ENCODE data around the gene GSG1L. TPM values are rescaled to one million over a fixed set of nuclear protein-coding genes. Genes with fewer than 3 reads are reported as not detected.

Gene GSG1L
- total RNA-seq, 1 donor from 2014 or later = not detected

- intact Hi-C loops (cut with micrococcal nuclease) = no loop called here
- Mint-ChIP-seq H3K9me3 (no peaks in the 10 kb centered on the region), H3K36me3 (ENCODE audit: low read depth) (no peaks in the 10 kb centered on the region)
These were observed 285.2 kb downstream of the GSG1L start for GRCh38 chr16:27778171-27778925.

GRCh38 chr16:27777527-27777926 lies 286.0 kb downstream of the GSG1L start:
- Mint-ChIP-seq H3K36me3 (ENCODE audit: low read depth) (no peaks in the 10 kb centered on the region), H3K9me3 (no peaks in the 10 kb centered on the region), H3K27ac (no peak overlapping the region), H3K4me3 (no peak overlapping the region), H3K4me1 (no peaks in the 10 kb centered on the region), H3K27me3 (no peaks in the 10 kb centered on the region)
- intact Hi-C loops (cut with micrococcal nuclease) = no loop called here
- no peak for DNase-seq

More at GRCh38 chr16:27778171-27778925, 285.2 kb downstream of the GSG1L start:
- DNase-seq = no peak
- Mint-ChIP-seq H3K27ac (no peak overlapping the region), H3K4me3 (no peak overlapping the region), H3K4me1 (no peaks in the 10 kb centered on the region), H3K27me3 (no peaks in the 10 kb centered on the region)

GRCh38 chr16:27776556-27777225 lies 286.8 kb downstream of the GSG1L start:
- Mint-ChIP-seq H3K27me3 (no peaks in the 10 kb centered on the region), H3K4me1 (no peaks in the 10 kb centered on the region), H3K4me3 (no peak overlapping the region), H3K36me3 (ENCODE audit: low read depth) (no peaks in the 10 kb centered on the region), H3K9me3 (no peaks in the 10 kb centered on the region), H3K27ac (no peak overlapping the region)
- intact Hi-C loops (cut with micrococcal nuclease) = no loop called here
- no peak for DNase-seq

- Mint-ChIP-seq H3K4me1 (no peaks in the 10 kb centered on the region), H3K36me3 (ENCODE audit: low read depth) (no peaks in the 10 kb centered on the region), H3K27me3 (no peaks in the 10 kb centered on the region), H3K4me3 (no peak overlapping the region), H3K9me3 (no peaks in the 10 kb centered on the region), H3K27ac (no peak overlapping the region)
- intact Hi-C loops (cut with micrococcal nuclease) = no loop called here
- no peak for DNase-seq
These were observed 288.3 kb downstream of the GSG1L start for GRCh38 chr16:27775254-27775653.

GRCh38 chr16:27774779-27775178 lies 288.7 kb downstream of the GSG1L start:
- no peaks in the 10 kb centered on the region for H3K36me3 Mint-ChIP-seq (ENCODE audit: low read depth)
- no peak for DNase-seq
- no peaks in the 10 kb centered on the region for H3K9me3 Mint-ChIP-seq
- H3K27me3 Mint-ChIP-seq = no peaks in the 10 kb centered on the region
- H3K27ac Mint-ChIP-seq = no peak overlapping the region
- H3K4me3 Mint-ChIP-seq = no peak overlapping the region
- no peaks in the 10 kb centered on the region for H3K4me1 Mint-ChIP-seq
- intact Hi-C loops (cut with micrococcal nuclease) = no loop called here

- Mint-ChIP-seq H3K4me1 (no peaks in the 10 kb centered on the region), H3K27me3 (no peaks in the 10 kb centered on the region), H3K36me3 (ENCODE audit: low read depth) (no peaks in the 10 kb centered on the region), H3K9me3 (no peaks in the 10 kb centered on the region), H3K4me3 (no peak overlapping the region), H3K27ac (no peak overlapping the region)
- intact Hi-C loops (cut with micrococcal nuclease) = no loop called here
- no peak for DNase-seq
These were observed 290.2 kb downstream of the GSG1L start for GRCh38 chr16:27773344-27773743.

GRCh38 chr16:27772093-27772825 lies 291.3 kb downstream of the GSG1L start:
- intact Hi-C loops (cut with micrococcal nuclease) = no loop called here
- no peak overlapping the region for H3K4me3 Mint-ChIP-seq
- no peak overlapping the region for H3K27ac Mint-ChIP-seq
- no peaks in the 10 kb centered on the region for H3K4me1 Mint-ChIP-seq
- no peaks in the 10 kb centered on the region for H3K9me3 Mint-ChIP-seq
- no peaks in the 10 kb centered on the region for H3K36me3 Mint-ChIP-seq (ENCODE audit: low read depth)
- DNase-seq = no peak
- no peaks in the 10 kb centered on the region for H3K27me3 Mint-ChIP-seq

GRCh38 chr16:27771201-27771910 lies 292.2 kb downstream of the GSG1L start:
- Mint-ChIP-seq H3K4me3 (no peak overlapping the region), H3K36me3 (ENCODE audit: low read depth) (no peaks in the 10 kb centered on the region), H3K27ac (no peak overlapping the region), H3K9me3 (no peaks in the 10 kb centered on the region), H3K4me1 (no peaks in the 10 kb centered on the region), H3K27me3 (no peaks in the 10 kb centered on the region)
- intact Hi-C loops (cut with micrococcal nuclease) = no loop called here
- DNase-seq = no peak

- Mint-ChIP-seq H3K27ac (no peak overlapping the region), H3K27me3 (no peaks in the 10 kb centered on the region), H3K36me3 (ENCODE audit: low read depth) (no peaks in the 10 kb centered on the region), H3K4me3 (no peak overlapping the region), H3K4me1 (no peaks in the 10 kb centered on the region), H3K9me3 (no peaks in the 10 kb centered on the region)
- intact Hi-C loops (cut with micrococcal nuclease) = no loop called here
- no peak for DNase-seq
These were observed 293.0 kb downstream of the GSG1L start for GRCh38 chr16:27770271-27771196.

GRCh38 chr16:27769561-27770255 lies 293.8 kb downstream of the GSG1L start:
- H3K27me3 Mint-ChIP-seq = no peaks in the 10 kb centered on the region
- H3K9me3 Mint-ChIP-seq = no peaks in the 10 kb centered on the region
- H3K36me3 Mint-ChIP-seq (ENCODE audit: low read depth) = no peaks in the 10 kb centered on the region
- H3K4me1 Mint-ChIP-seq = no peaks in the 10 kb centered on the region
- H3K27ac Mint-ChIP-seq = no peak overlapping the region
- intact Hi-C loops (cut with micrococcal nuclease) = no loop called here
- no peak for DNase-seq
- H3K4me3 Mint-ChIP-seq = no peak overlapping the region

- no peak overlapping the region for H3K4me3 Mint-ChIP-seq
- H3K27ac Mint-ChIP-seq = no peak overlapping the region
- H3K27me3 Mint-ChIP-seq = no peaks in the 10 kb centered on the region
- no peaks in the 10 kb centered on the region for H3K9me3 Mint-ChIP-seq
- peaks cover 1% of the 10 kb centered on the region for H3K36me3 Mint-ChIP-seq (ENCODE audit: low read depth)
- intact Hi-C loops (cut with micrococcal nuclease) = no loop called here
- H3K4me1 Mint-ChIP-seq = no peaks in the 10 kb centered on the region
- DNase-seq = no peak
These were observed 294.8 kb downstream of the GSG1L start for GRCh38 chr16:27768651-27769272.

- intact Hi-C loops (cut with micrococcal nuclease) = no loop called here
- no peak for DNase-seq
- Mint-ChIP-seq H3K27ac (no peak overlapping the region), H3K4me3 (no peak overlapping the region), H3K9me3 (no peaks in the 10 kb centered on the region), H3K27me3 (no peaks in the 10 kb centered on the region), H3K36me3 (ENCODE audit: low read depth) (peaks cover 3% of the 10 kb centered on the region), H3K4me1 (no peaks in the 10 kb centered on the region)
These were observed 295.4 kb downstream of the GSG1L start for GRCh38 chr16:27767971-27768591.
